Measurements from ENCODE around the gene CPA2. TPM values are rescaled to one million over a fixed set of nuclear protein-coding genes. Genes with fewer than 3 reads are reported as not detected.
"Not testable (repeated sequence)": the region's sequence is repeated elsewhere in the genome, so short reads cannot be mapped to it uniquely, and the experiment has no call there.

Gene CPA2
- total RNA-seq, 1 donor: not detected

DNA sequence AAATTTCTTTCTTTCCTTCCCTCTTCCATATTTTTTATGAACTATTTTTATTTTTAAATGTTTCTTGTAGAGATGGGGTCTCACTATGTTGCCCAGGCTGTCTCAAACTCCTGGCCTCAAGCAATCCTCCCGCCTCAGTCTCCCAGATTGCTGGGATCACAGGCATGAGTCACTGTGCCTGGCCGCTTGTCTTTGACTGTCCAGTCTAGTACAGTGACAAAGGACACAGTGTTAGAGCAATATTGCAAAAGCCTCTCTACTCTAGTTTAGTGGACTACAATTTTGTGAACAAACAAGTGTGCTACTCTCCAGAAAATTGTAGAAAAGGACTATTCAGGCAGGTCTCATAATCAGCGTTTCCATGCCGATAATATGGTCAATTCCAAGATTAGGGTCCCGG lies 37.3 kb downstream of the CPA2 start:
- no peaks in the 10 kb centered on the region for H3K4me1 ChIP-seq (ENCODE audit: insufficient read depth, low read length)
- H3K9me3 ChIP-seq (ENCODE audit: low read depth, low read length): no peaks in the 10 kb centered on the region
- no peaks in the 10 kb centered on the region for H3K27me3 ChIP-seq (ENCODE audit: insufficient read depth, low read length)

DNA sequence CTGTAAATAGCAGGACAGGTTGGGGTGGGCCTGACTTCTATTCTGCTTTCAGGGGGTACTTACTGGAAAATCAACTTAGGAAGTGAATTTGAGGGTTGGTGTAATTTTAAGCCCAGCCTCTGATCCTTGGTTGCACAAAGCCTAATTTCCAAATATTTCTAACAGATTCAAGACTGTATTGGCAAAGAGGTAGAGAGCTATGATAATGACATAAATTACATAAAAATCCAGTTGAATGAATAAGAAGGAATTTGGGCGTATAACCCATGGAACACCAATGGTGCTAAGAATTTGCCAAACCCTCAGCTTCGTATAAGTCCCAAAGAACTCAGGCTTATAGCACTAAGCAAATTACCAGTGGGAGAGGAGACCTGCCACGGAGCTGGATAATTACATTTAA lies 38.2 kb downstream of the CPA2 start:
- no peaks in the 10 kb centered on the region for H3K4me1 ChIP-seq (ENCODE audit: insufficient read depth, low read length)
- no peaks in the 10 kb centered on the region for H3K27me3 ChIP-seq (ENCODE audit: insufficient read depth, low read length)
- no peaks in the 10 kb centered on the region for H3K9me3 ChIP-seq (ENCODE audit: low read depth, low read length)
- H3K4me3 ChIP-seq (ENCODE audit: low read length): no peak overlapping the region

More for the DNA sequence above, 37.3 kb downstream of the CPA2 start:
- no peak overlapping the region for H3K4me3 ChIP-seq (ENCODE audit: low read length)

DNA sequence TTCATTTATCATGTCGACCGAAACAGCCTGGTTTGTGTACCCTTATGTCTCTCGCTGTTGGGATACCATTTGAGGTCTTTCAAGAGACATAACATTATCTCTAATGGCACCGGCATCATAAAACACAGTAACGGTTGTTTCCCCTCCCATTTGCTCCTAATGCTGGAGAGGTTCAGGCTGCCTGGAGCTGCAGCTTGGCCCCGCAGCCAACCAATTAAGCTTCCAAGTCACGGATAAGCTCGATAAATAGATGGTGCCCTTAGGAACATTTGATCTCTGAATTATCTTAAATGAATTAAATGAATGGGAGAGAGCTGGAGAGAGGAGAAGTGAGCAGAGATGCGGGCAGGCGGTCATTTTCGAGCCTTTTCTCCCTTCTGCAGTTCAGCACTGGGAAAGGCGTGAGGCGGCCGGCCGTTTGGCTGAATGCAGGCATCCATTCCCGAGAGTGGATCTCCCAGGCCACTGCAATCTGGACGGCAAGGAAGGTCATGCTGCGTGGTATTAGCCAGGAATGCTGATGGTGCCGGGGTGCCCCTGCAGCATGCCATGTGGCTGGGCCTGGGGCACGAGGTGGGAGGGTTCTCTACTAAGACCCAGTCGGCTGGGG lies 38.9 kb downstream of the CPA2 start:
- Histone ChIP-seq H3K4me3 (ENCODE audit: low read length) (no peak overlapping the region), H3K4me1 (ENCODE audit: insufficient read depth, low read length) (no peaks in the 10 kb centered on the region), H3K27me3 (ENCODE audit: insufficient read depth, low read length) (no peaks in the 10 kb centered on the region), H3K9me3 (ENCODE audit: low read depth, low read length) (no peaks in the 10 kb centered on the region)

DNA sequence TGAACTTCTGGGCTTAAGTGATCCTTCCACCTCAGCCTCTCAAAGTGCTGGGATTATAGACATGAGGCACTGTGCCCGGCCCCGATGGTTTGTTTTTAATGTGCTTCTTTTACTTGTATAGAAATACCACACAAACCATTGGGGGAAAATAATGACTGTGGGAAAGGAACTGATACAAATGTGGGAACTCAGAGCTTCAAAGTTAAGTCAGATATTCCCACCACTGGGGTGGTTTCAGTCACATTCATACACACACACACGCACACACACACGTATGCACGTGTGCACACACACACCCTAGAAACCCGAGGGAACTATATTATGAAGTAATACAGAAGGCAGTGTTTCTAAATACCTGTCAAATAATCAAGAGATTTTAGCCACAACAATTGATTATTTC lies 43.3 kb downstream of the CPA2 start:
- Histone ChIP-seq H3K9me3 (ENCODE audit: low read depth, low read length) (no peaks in the 10 kb centered on the region), H3K4me3 (ENCODE audit: low read length) (no peak overlapping the region), H3K4me1 (ENCODE audit: insufficient read depth, low read length) (no peaks in the 10 kb centered on the region), H3K27me3 (ENCODE audit: insufficient read depth, low read length) (no peaks in the 10 kb centered on the region)

DNA sequence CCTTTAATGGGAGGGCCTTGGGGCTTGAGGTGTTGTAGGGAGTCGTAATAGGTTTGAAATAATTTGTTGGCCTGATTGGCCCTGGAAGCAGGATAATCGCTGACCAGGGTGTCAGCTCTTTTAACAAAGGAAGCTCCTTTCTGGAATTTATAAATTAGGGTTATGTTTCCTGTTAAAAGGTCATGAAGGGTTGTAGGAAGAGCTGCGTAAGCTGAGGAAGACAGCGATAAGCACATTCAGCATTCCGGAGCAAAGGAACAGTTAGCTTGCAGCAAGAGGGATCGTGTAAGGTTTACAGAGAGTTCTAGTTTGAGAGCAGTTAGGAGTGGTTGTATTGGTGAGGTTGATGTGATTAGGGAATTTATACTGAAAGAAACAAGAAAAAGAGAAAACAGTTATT lies 47.6 kb downstream of the CPA2 start:
- no peaks in the 10 kb centered on the region for H3K9me3 ChIP-seq (ENCODE audit: low read depth, low read length)
- H3K4me3 ChIP-seq (ENCODE audit: low read length): no peak overlapping the region
- no peaks in the 10 kb centered on the region for H3K27me3 ChIP-seq (ENCODE audit: insufficient read depth, low read length)
- no peaks in the 10 kb centered on the region for H3K4me1 ChIP-seq (ENCODE audit: insufficient read depth, low read length)

DNA sequence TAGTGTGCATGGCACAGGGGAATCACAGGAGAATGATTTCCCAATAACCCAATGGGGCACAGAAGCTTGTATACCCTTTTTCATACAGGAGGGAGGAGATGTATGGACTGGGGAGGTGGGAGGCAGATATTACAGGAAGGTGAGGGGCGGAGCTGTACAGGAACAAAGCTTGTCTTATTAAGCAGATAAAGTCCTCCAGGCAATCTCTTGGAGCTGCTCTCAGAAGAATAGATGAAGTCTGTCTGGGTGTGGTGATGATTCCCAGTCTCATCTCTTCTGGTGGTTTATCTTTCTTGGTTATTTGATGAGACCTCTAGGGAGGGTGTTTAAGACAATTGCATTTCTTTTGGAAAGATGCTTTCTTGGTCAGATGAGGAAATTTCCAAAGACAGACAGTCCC lies 52.9 kb downstream of the CPA2 start:
- Histone ChIP-seq H3K4me1 (ENCODE audit: insufficient read depth, low read length) (no peaks in the 10 kb centered on the region), H3K4me3 (ENCODE audit: low read length) (no peak overlapping the region), H3K9me3 (ENCODE audit: low read depth, low read length) (no peaks in the 10 kb centered on the region), H3K27me3 (ENCODE audit: insufficient read depth, low read length) (no peaks in the 10 kb centered on the region)

DNA sequence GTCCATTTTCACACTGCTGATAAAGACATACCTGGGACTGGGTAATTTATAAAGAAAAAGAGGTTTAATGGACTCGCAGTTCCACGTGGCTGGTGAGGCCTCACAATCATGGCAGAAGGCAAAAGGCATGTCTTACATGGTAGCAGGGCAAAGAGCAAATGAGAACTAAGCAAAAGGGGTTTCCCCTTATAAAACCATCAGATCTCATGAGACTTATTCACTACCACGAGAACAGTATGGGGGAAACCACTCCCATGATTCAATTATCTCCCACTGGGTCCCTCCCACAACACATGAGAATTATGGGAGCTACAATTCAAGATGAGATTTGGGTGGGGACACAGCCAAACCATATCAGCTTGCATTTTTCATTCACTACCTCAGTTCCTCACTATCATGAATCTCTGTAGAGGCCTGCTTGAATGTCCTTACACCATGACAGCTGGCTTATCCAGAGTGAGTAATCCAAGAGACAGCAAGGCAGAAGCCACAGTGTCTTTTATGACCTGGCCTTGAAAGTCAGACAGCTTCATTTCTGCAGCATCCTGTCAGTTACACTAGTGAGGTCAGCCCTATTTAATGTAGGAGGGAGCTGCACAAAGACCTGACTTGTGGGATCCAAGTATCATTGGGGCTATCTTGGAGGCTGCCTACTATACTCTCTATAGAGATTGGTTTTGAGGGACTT lies 55.0 kb downstream of the CPA2 start:
- not testable (repeated sequence) for H3K27me3 ChIP-seq (ENCODE audit: insufficient read depth, low read length); H3K4me1 ChIP-seq (ENCODE audit: insufficient read depth, low read length); H3K4me3 ChIP-seq (ENCODE audit: low read length); H3K9me3 ChIP-seq (ENCODE audit: low read depth, low read length)

DNA sequence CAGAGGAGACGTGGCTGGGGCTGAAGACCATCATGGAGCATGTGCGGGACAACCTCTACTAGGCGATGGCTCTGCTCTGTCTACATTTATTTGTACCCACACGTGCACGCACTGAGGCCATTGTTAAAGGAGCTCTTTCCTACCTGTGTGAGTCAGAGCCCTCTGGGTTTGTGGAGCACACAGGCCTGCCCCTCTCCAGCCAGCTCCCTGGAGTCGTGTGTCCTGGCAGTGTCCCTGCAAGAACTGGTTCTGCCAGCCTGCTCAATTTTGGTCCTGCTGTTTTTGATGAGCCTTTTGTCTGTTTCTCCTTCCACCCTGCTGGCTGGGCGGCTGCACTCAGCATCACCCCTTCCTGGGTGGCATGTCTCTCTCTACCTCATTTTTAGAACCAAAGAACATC lies 56.0 kb downstream of the CPA2 start:
- no peaks in the 10 kb centered on the region for H3K27me3 ChIP-seq (ENCODE audit: insufficient read depth, low read length)
- no peaks in the 10 kb centered on the region for H3K4me1 ChIP-seq (ENCODE audit: insufficient read depth, low read length)
- H3K9me3 ChIP-seq (ENCODE audit: low read depth, low read length): no peaks in the 10 kb centered on the region
- H3K4me3 ChIP-seq (ENCODE audit: low read length): no peak overlapping the region

DNA sequence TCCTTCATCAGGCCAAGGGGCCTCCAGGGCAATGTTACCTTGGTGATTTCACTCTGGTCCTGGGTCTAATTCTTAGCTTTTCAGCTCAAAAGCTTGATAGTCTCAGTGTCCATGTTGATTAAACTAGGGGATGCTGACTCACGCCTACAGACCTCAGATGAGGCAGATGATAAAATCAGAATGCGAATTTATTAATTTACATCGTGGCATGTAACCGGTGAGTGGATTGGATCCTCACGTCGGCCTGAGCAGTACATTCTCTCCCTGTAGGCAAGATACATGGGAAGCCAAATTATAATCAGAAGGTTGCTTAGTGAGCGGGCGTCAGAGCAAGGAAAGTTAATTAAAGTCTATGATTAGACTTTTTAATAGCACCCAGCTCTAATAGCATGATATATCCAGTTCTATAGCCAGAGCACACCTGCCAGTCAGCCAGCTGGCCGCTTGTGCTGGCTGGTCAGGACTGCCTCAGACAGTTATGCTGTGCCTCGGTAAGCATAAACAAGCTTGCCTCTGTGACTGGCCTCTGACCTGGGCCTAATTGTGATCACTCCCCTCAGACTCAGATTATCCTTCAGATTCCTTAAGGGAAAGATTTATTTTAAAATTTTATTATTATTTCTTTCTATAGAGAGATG lies 57.8 kb downstream of the CPA2 start:
- Histone ChIP-seq H3K27me3 (ENCODE audit: insufficient read depth, low read length) (no peaks in the 10 kb centered on the region), H3K4me3 (ENCODE audit: low read length) (no peak overlapping the region), H3K9me3 (ENCODE audit: low read depth, low read length) (no peaks in the 10 kb centered on the region), H3K4me1 (ENCODE audit: insufficient read depth, low read length) (no peaks in the 10 kb centered on the region)

DNA sequence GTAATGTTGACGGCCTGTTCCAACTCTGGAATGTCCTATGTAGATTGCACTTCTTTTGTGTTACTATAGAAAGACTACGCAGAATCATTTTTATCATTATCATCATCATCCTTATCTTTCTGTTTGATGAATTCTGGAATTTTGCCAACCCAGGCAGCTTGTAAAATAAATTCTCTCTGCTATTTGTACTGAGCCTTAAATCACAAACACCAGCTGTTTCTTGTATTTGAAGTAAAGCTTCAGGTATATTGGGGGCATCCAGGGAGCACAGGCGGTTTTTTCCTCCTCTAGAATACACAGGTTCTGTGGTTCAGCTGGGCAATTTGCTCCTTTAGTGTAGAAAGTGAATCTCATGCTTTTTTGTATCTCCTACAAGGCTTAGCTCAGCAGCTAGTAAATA lies 63.0 kb downstream of the CPA2 start:
- Histone ChIP-seq H3K9me3 (ENCODE audit: low read depth, low read length) (no peaks in the 10 kb centered on the region), H3K4me1 (ENCODE audit: insufficient read depth, low read length) (no peaks in the 10 kb centered on the region), H3K4me3 (ENCODE audit: low read length) (no peak overlapping the region), H3K27me3 (ENCODE audit: insufficient read depth, low read length) (no peaks in the 10 kb centered on the region)

DNA sequence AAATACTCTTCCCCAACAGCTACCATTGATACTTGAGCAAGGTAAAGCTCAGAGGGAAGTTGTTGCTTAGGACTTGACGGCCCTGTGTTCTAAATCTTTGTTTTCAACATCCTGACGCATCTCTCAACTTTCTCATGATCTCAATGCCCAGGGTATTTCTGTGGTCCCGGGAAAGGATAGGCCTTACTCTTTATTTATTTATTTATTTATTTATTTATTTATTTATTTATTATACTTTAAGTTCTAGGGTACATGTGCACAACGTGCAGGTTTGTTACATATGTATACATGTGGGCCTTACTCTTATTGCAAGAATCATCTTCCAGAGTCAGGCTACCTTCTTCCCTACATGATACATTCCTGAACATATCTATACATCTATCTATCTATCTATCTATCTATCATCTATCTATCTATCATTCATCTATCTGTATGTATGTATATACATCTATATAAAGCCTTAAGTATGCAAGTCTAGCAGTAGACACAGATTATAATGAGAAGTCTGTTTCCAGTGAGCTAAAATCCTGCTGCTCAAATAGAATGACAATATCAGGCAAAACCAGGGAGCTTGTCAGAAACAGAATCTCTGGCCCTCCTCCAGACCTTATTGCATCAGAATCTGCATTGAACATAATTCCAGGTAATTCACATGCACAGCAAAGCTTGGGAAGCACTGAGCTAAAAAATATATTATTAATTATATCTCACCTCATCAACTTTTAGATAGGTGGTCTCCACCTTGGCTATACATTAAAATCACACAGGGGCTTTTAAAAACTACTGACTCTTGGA lies 65.8 kb downstream of the CPA2 start:
- no peaks in the 10 kb centered on the region for H3K9me3 ChIP-seq (ENCODE audit: low read depth, low read length)
- H3K4me3 ChIP-seq (ENCODE audit: low read length): no peak overlapping the region
- H3K4me1 ChIP-seq (ENCODE audit: insufficient read depth, low read length): no peaks in the 10 kb centered on the region
- H3K27me3 ChIP-seq (ENCODE audit: insufficient read depth, low read length): no peaks in the 10 kb centered on the region

DNA sequence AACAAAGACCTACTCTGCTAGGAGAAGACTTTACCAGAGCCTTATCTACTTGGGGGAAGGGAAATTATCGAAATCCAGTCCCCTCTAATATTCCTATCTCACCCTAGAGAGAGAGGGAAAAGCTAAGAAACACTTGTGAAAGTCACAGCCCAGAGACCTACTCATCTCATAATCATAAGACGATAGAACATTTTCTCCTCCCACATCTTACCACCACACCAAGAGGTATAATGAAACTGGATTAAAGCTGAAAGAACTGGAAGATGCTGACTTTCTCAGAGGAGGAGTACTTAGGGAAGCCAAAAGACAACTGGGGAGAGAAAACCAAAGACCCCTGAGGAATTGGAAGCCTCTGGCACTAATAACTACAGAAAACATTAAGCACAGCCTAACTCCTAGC lies 67.2 kb downstream of the CPA2 start:
- H3K27me3 ChIP-seq (ENCODE audit: insufficient read depth, low read length): no peaks in the 10 kb centered on the region
- no peak overlapping the region for H3K4me3 ChIP-seq (ENCODE audit: low read length)
- no peaks in the 10 kb centered on the region for H3K4me1 ChIP-seq (ENCODE audit: insufficient read depth, low read length)
- no peaks in the 10 kb centered on the region for H3K9me3 ChIP-seq (ENCODE audit: low read depth, low read length)

DNA sequence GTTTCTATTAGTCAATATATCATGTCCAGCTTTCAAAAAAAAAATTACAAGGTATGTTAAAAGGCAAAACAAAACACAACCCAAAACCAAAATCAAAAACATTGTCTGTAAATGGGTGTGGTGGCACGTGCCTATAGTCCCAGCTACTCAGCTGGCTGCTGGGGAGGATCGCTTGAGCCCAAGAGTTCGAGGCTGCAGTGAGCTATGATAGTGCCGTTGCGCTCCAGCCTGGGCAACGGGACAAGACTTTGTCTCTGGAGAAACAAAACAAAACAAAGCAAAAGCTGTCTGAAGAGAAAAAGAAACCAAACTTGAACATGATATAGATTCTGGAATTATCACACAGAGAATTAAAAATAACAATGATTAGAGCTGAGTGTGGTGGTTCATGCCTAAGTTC lies 67.6 kb downstream of the CPA2 start:
- Histone ChIP-seq H3K4me3 (ENCODE audit: low read length) (no peak overlapping the region), H3K27me3 (ENCODE audit: insufficient read depth, low read length) (no peaks in the 10 kb centered on the region), H3K9me3 (ENCODE audit: low read depth, low read length) (no peaks in the 10 kb centered on the region), H3K4me1 (ENCODE audit: insufficient read depth, low read length) (no peaks in the 10 kb centered on the region)

DNA sequence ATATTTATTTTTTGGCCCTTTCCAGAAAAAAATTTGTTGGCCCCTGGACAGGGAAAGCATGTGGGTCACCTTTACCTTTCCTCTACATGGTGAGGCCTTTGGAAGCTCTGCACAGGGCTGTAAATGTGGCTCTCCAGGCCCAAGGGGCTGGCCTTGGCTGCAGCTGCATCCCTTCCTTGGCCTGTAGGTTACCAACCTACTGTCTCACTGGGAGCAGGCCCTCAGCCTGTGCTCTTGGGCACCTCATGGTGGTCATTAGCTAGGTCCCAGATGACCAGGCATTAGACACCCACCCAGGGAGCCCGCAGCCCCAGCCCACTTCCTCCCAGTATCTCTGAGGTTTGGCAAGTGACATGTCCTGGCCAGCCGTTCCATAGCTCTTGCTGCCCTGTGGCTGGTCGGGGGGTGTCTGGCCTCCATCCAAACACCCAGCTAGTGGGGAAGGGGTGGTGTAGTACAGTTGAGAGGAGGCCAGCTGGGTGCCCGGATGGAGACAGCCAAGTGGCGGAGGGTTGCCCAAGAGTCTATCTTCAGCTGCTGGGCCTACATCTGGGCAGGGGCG lies 70.8 kb downstream of the CPA2 start:
- Histone ChIP-seq H3K9me3 (ENCODE audit: low read depth, low read length) (no peaks in the 10 kb centered on the region), H3K4me1 (ENCODE audit: insufficient read depth, low read length) (no peaks in the 10 kb centered on the region), H3K4me3 (ENCODE audit: low read length) (no peak overlapping the region), H3K27me3 (ENCODE audit: insufficient read depth, low read length) (no peaks in the 10 kb centered on the region)

DNA sequence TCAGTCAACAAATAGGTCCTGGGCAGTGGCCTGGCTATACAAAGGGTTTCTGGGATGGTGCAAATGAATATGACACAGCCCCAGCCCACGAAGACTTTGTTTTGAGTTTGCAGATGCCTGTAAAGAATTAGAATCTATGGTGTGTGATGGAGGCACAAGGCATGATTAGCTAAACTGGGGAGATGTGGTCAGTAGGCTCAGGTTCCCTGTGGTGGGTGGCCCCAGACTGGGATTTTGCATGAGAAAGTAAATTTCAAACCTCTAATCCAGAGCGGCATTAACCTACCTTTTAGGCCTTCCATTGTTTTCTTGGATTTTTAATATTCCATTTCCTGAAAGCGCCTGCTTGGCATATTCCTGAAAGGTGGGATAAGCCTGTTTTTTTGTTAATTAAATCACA lies 71.6 kb downstream of the CPA2 start:
- H3K27me3 ChIP-seq (ENCODE audit: insufficient read depth, low read length): no peaks in the 10 kb centered on the region
- H3K4me1 ChIP-seq (ENCODE audit: insufficient read depth, low read length): no peaks in the 10 kb centered on the region
- no peak overlapping the region for H3K4me3 ChIP-seq (ENCODE audit: low read length)
- no peaks in the 10 kb centered on the region for H3K9me3 ChIP-seq (ENCODE audit: low read depth, low read length)

Measured in mononuclear cell (primary cell).